ENCODE measurements around the gene SERPINF2. TPM values are rescaled to one million over a fixed set of nuclear protein-coding genes. Genes with fewer than 3 reads are reported as not detected.
"Not testable (repeated sequence)": the region's sequence is repeated elsewhere in the genome, so short reads cannot be mapped to it uniquely, and the experiment has no call there.

SERPINF2 gene
- total RNA-seq, 1 donor from 2014 or later = 0.82 TPM

GRCh38 chr17:1720856-1721386 lies 21.8 kb upstream of the SERPINF2 start:
- Mint-ChIP-seq H3K27ac (peak overlapping the region; percentile 96), H3K4me3 (peak overlapping the region; percentile 15), H3K27me3 (no peaks in the 10 kb centered on the region), H3K4me1 (peaks cover 53% of the 10 kb centered on the region), H3K9me3 (no peaks in the 10 kb centered on the region), H3K36me3 (ENCODE audit: low read depth) (peaks cover 4% of the 10 kb centered on the region)
- ChIA-PET CTCF (interaction anchor here (0.8 to 7.5 kb wide), 19 partner anchors 12 to 524 kb away, joined by 3 to 175 read pairs (median 5); no protein-coding TSS in a partner anchor), POLR2A (interaction anchor here (0.6 to 5.4 kb wide), 16 partner anchors 9 to 366 kb away, joined by 3 to 113 read pairs (median 12); partner anchors contain the start of genes PRPF8, RILP, RPA1 and SMYD4)
- DNase-seq = no peak
- no peak for ATAC-seq (ENCODE audit: low read depth)
- intact Hi-C loops (cut with micrococcal nuclease) = loop anchor here (1.0 kb wide), 3 partner anchors 52 to 144 kb away; no protein-coding TSS in a partner anchor
- TF ChIP-seq, protein P1, sequence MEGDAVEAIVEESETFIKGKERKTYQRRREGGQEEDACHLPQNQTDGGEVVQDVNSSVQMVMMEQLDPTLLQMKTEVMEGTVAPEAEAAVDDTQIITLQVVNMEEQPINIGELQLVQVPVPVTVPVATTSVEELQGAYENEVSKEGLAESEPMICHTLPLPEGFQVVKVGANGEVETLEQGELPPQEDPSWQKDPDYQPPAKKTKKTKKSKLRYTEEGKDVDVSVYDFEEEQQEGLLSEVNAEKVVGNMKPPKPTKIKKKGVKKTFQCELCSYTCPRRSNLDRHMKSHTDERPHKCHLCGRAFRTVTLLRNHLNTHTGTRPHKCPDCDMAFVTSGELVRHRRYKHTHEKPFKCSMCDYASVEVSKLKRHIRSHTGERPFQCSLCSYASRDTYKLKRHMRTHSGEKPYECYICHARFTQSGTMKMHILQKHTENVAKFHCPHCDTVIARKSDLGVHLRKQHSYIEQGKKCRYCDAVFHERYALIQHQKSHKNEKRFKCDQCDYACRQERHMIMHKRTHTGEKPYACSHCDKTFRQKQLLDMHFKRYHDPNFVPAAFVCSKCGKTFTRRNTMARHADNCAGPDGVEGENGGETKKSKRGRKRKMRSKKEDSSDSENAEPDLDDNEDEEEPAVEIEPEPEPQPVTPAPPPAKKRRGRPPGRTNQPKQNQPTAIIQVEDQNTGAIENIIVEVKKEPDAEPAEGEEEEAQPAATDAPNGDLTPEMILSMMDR (IDR thresholded peaks at IDR 0.05) = peak; percentile 98

- POLR2A ChIA-PET = interaction anchor here (0.6 to 5.4 kb wide), 19 partner anchors 8 to 526 kb away, joined by 3 to 113 read pairs (median 6); partner anchors contain the start of genes PRPF8, RILP, RPA1 and SMYD4
- H3K9me3 Mint-ChIP-seq; H3K27me3 Mint-ChIP-seq; DNase-seq; H3K36me3 Mint-ChIP-seq (ENCODE audit: low read depth): not testable (repeated sequence)
- peak overlapping the region; percentile 96 for H3K27ac Mint-ChIP-seq
- intact Hi-C loops (cut with micrococcal nuclease) = loop anchor here (2.0 kb wide), 1 partner anchor 367 kb away; no protein-coding TSS in a partner anchor
- peaks cover 52% of the 10 kb centered on the region for H3K4me1 Mint-ChIP-seq
- CTCF ChIA-PET = interaction anchor here (0.8 to 7.5 kb wide), 12 partner anchors 11 to 523 kb away, joined by 3 to 175 read pairs (median 6); no protein-coding TSS in a partner anchor
- peak; percentile 9 for ATAC-seq (ENCODE audit: low read depth)
- H3K4me3 Mint-ChIP-seq = peak overlapping the region; percentile 28
Observed at GRCh38 chr17:1722022-1722421, 20.6 kb upstream of the SERPINF2 start.

- Mint-ChIP-seq H3K9me3 (no peaks in the 10 kb centered on the region), H3K36me3 (ENCODE audit: low read depth) (peaks cover 20% of the 10 kb centered on the region), H3K27ac (peak within 1 kb of the TSS; percentile 85), H3K4me1 (peaks cover 60% of the 10 kb centered on the region), H3K4me3 (peak within 1 kb of the TSS; percentile 78), H3K27me3 (no peaks in the 10 kb centered on the region)
- ChIA-PET CTCF (interaction anchor here (7.5 kb wide), 1 partner anchor 59 kb away, joined by 175 read pairs; no protein-coding TSS in a partner anchor), POLR2A (interaction anchor here (0.7 to 5.4 kb wide), 12 partner anchors 8 to 161 kb away, joined by 4 to 113 read pairs (median 7); partner anchors contain the start of genes RILP and SMYD4)
- intact Hi-C loops (cut with micrococcal nuclease) = loop anchor here (1.0 kb wide), 2 partner anchors 8 to 9 kb away; no protein-coding TSS in a partner anchor
- ATAC-seq (ENCODE audit: low read depth) (peak; percentile 55), DNase-seq (peak; percentile 85)
- TF ChIP-seq, protein P1 (IDR thresholded peaks at IDR 0.05) = no peak
Observed at GRCh38 chr17:1724351-1724868, 18.3 kb upstream of the SERPINF2 start, which contains the start of gene WDR81. WDR81 (plus strand) TSS chr17:1724704; CDS start chr17:1724960, 256 bp downstream.

- Mint-ChIP-seq H3K9me3 (no peaks in the 10 kb centered on the region), H3K27ac (peak overlapping the region; percentile 31), H3K4me1 (peaks cover 66% of the 10 kb centered on the region), H3K4me3 (peak overlapping the region; percentile 78), H3K36me3 (ENCODE audit: low read depth) (peaks cover 25% of the 10 kb centered on the region), H3K27me3 (no peaks in the 10 kb centered on the region)
- CTCF ChIA-PET = interaction anchor here (7.5 kb wide), 1 partner anchor 58 kb away, joined by 175 read pairs; no protein-coding TSS in a partner anchor
- intact Hi-C loops (cut with micrococcal nuclease) = loop anchor here (1.0 kb wide), 2 partner anchors 8 to 9 kb away; no protein-coding TSS in a partner anchor
- peak; percentile 40 for ATAC-seq (ENCODE audit: low read depth)
- POLR2A ChIA-PET = interaction anchor here (0.8 to 5.4 kb wide), 11 partner anchors 7 to 104 kb away, joined by 4 to 113 read pairs (median 6); partner anchors contain the start of genes RILP and SMYD4
- no peak for DNase-seq
- TF ChIP-seq, protein P1 (IDR thresholded peaks at IDR 0.05) = no peak
Observed at GRCh38 chr17:1724869-1725641, 17.6 kb upstream of the SERPINF2 start.
